ENCODE results near the gene VPS37B.

DNA sequence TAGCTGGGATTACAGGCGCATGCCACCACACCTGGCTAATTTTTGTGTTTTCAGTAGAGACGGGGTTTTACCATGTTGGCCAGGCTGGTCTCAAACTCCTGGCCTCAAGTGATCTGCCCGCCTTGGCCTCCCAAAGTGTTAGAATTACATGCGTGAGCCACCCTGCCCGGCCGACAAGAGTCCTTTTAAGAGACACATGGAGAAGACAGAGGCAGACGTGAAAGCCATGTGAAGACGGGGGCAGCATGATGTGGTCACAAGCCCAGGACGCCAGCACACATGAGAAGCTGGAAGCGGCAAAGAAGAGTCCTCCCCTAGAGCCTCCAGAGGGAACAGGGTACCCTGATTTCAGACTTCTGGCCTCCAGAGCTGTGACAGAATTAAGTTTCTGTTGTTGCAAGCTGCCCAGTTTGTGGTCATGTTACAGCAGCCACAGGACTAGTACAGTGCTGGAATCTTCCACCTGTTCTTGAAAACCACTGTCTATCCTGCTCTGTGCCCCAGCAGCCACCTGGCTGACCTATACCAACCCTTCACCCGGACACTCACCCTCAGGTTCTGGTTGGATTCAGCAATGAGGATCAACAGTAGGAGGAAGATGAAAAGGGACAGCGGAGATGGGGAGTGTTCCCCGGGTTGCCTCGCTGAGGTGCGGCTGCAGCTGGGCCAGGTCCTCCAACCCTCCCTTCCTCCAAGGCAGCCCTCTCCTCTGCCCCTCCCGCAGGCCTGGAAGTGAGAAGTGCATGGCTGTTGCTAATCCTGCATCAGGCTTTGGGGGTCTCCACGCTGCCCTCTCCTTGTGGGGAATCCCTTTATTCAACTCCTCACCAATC is 16.9 kb downstream of the VPS37B start:
- TF ChIP-seq, protein P1, sequence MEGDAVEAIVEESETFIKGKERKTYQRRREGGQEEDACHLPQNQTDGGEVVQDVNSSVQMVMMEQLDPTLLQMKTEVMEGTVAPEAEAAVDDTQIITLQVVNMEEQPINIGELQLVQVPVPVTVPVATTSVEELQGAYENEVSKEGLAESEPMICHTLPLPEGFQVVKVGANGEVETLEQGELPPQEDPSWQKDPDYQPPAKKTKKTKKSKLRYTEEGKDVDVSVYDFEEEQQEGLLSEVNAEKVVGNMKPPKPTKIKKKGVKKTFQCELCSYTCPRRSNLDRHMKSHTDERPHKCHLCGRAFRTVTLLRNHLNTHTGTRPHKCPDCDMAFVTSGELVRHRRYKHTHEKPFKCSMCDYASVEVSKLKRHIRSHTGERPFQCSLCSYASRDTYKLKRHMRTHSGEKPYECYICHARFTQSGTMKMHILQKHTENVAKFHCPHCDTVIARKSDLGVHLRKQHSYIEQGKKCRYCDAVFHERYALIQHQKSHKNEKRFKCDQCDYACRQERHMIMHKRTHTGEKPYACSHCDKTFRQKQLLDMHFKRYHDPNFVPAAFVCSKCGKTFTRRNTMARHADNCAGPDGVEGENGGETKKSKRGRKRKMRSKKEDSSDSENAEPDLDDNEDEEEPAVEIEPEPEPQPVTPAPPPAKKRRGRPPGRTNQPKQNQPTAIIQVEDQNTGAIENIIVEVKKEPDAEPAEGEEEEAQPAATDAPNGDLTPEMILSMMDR (IDR thresholded peaks at IDR 0.05; ENCODE audit: poor library complexity) = no peak
- TF ChIP-seq EZH2phosphoT487 (IDR thresholded peaks at IDR 0.05; ENCODE audit: low read depth, severe bottlenecking, unreplicated experiment) (no peak), EZH2 (IDR thresholded peaks at IDR 0.05; ENCODE audit: borderline replicate concordance) (no peak)

Data from hepatocyte (in vitro differentiated cells).